ENCODE data around the gene MGLL.

The MGLL gene

DNA sequence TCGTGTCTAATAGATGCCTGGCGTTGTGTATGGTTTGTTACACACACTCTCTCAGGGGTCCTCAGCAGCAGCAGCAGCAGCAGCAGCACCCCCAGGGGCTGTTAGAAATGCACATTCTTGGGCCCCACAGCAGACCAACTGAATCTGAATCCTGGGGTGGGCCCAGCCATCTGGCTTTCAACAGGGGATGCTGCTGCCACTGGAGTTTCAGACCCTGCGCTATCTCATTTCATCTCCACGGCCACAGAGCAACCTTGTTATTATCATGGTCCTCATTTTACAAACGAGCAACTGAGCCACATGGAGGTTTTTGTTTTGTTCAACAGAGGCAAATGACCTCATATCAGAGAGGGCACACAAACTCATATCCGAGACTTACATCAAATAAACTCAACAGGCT, 47.7 kb downstream of the MGLL start:
- no peak for DNase-seq (ENCODE audit: low read depth, low spot score)

DNA sequence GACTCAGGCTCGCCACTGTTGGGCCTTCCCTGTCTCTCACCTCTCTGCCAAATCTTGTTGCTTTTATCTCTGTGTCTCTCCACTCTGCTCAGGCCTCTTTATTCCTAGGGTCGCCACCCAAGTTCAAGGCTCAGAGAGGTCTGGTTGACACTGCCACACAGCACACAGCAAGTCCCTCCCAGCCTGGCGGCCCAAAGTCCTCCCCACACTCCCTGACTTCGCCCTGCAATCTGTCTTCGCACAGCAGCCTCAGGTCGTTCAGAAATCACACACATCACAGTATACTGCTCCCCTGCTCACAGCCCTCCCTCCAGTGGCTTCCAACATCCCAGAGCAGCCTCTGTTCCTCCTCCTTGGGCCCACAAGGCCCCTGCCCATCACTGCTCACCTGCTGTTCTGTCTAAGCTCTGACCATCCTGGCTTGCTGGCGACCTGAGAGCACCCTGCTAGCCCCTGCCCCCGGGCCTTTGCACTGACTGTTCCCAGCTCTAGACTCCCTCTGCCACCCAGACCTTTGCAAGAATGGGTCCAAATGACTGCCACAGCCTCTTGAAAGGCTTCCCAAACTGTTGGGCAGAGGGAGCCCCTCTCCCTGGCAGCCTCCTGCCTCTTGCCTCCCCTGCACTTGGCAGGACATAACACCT, 48.4 kb downstream of the MGLL start:
- no peak for DNase-seq (ENCODE audit: low read depth, low spot score)

DNA sequence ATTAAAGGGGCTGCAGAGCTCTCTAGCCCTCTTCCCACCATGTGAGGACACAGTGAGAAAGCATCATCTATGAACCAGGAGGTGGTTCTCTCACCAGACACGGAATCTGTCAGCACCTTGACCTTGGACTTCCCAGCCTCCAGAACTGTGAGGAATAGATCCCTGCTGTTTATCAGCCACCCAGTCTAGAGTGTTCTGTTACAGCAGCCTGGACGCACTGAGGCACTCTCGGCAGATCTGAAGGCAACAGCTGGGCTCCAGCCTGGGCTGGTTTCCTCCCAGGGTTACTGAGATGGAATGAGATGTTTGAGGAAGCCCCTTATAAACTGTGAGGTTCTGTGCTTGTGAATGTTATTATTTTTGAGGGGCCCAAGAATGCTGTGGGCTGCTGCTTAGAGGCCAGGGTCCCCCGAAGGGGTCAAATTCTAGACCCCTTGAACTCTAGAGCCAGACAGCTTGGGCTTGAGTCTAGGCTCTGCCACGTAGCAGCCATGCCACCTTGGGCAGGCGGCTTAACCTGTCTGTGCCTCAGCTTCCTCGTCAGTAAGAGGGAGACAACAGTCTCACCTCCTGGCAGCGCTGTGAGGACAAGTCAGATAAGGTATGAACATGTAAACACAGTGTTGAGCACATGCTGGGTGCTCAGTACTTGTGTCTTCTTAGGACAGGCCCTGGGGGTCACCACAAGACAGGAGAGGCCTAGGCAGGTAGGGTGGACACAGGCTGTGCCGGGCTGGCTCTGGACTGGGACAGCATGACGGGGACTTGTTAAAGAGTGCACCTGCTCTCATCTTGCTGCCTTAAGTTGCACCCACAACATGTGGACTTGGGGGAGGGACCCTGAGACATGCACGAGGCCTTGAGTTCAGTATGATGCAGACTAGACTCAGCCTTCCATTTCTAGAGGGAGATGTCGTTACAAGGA, 49.2 kb downstream of the MGLL start:
- no peak for DNase-seq (ENCODE audit: low read depth, low spot score)

DNA sequence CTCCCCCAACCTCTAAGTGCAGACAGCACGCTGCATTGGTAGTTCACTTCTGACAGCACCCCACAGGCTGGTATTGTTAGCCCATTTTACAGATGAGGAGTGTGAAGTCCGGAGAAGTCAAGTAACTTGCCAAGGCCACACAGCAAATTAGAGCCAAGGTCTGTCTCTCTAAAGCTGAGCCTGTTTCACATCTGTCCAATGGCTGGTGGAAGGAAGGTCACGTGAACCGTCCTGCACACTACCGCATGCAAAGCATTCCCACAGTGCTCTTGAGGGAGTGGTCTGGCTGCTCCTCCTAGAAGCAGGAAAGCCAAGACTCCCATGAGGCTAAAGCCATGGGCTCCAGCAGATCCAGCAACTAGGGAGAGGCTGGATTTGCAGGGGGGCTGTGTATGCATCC, 50.0 kb downstream of the MGLL start:
- DNase-seq (ENCODE audit: low read depth, low spot score): no peak

DNA sequence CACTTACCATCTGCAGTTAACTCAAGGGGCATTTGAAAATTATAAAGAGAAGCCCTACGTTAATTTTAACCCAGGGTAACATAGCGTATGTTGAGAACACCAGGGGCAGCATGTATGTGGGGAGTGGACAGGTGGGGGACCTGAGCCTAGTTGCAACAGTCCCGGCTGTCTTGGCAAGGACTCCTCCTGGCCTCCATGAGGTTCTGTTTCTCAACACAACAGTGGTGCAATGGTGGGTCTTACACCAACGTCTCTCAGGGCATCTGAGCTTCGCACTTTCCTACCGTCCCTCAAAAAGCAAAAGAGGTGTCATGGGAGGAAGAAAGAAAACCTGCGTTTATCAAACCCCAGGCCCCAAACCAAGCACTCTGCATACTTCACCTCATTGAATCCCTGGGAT, 50.6 kb downstream of the MGLL start:
- no peak for DNase-seq (ENCODE audit: low read depth, low spot score)

DNA sequence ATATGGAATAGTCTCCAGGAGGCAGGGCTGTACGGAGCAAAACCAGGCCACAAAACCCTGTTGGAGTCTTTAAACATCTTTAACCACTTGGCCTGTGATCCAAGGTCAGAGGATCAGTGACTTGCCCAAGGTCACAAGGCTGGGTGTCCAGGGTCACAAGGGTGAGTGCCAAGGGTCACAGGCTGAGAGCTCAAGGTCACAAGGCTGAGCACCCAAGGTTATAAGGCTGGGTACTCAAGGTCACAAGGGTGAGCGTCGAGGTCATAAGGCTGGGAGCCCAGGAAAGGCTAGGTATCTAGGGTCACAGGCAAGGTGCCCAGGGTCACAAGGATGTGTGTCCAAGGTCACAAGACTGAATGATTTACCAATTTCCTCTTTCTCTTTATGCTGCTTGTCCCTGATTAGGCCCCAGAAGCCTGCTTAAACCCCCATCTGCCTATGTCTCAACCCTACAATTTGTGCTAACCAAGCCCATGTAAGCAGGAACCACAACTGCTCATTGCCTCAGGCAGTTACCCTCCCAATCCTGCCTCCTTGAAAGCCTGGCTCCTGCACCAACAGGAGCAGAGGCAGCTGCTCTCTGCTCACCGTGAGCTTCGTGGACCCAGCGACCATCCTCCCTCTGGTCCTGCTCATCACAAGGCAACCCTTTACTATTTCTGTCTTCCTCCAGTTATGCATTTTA, 51.5 kb downstream of the MGLL start:
- no peak for DNase-seq (ENCODE audit: low read depth, low spot score)

DNA sequence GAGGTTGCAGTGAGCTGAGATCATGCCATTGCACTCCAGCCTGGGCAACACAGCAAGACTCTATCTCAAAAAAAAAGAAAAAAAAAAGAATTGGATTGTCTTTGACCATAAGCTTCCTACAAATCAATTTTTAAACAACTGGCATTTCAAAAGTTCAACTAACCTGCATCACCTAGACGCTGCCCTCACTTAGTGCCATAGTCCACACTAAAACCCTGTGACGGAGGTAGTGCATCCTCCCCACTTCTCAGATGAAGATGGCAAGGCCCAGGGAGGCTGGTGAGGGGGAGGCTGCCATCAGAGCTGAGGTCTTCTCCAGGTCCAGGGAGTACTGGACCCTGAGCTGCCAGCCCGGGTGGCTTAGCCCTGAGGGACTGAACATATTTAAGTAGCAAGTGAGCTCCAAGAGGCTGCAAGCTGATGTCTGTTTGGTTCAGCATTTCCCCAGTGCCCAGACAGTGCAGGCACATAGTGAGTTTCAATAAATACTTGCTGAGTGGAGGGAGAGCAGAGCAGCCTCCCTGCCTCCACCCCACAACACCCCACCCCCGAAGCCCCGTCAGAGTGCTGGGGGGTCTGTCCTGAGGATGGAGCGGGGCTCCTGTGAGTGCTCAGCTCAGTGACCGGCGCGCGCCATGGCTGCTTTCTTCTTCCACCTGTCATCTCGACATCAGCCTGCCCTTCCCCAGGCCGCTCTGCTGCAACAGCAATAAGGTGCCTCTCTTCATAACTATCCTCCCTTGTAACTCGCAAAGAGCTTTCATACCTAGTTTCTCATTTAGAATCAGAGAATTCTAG, 52.8 kb downstream of the MGLL start:
- DNase-seq (ENCODE audit: low read depth, low spot score): no peak

DNA sequence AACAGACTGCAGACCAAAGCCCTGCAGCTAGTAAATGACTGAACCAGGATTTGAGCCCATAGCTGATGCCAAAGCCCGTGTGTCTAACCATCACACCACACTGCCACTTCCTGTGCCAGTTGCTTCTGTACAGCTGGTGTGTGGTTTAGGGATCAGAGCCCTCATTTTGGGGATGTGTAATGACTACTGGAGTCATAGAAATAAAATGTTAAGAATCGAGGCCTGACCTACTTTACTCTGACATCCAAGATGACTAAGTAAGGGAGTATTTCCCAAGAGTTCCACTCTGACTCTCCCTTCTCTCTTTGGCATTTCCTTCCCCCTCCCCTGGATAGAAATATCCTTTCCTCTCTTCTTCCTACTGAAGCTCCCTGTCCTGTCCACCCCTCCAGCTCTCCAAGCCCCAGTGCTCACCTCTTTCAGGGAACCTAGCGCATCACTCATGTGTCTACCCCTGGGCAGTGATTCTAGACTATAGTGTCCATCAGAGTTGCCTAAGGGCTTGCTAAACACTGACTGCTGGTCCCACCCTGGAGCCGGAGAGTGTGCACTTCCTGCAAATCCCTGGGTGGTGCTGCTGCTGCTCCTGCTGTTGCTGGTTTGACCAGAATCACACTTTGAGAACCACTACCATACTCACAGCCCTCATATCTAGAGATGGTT, 53.8 kb downstream of the MGLL start:
- DNase-seq (ENCODE audit: low read depth, low spot score): no peak

DNA sequence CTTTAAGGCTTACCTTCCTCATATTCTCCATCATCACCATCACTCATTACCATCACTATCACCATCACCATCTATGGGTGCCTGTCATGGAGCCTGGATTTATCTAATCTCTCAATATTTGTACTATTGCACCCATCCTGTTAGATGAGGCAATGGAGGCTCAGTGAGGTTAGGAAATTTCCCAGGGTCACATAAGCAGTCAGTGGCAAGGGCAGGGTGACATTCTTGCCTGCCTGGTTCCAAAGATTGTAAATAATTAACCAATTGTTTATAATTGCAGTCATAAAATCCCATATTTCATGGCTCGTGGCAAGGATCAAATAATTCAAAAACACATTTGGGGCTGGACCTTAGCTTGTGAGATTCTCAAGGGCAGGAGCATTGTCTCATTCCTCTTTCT, 55.2 kb downstream of the MGLL start:
- no peak for DNase-seq (ENCODE audit: low read depth, low spot score)

DNA sequence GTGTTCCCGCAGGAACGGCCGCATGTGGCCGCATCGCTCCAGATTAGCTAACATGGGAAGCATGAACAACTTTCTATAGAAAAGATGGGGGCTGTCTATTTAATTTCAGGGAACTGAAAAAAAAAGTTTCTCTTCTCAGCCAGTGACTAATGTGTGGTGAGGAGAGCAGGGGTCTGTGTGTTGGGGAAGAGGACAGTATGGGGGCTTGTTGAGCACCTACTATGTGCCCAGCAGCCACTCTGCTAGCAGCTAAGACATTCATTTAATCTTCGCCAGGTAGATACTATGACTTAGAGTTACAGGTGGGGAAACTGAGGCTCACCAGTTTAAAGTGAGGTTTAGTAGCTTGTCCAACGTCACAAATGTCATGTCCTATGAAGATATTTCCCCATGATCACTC, 56.6 kb downstream of the MGLL start:
- no peak for DNase-seq (ENCODE audit: low read depth, low spot score)

DNA sequence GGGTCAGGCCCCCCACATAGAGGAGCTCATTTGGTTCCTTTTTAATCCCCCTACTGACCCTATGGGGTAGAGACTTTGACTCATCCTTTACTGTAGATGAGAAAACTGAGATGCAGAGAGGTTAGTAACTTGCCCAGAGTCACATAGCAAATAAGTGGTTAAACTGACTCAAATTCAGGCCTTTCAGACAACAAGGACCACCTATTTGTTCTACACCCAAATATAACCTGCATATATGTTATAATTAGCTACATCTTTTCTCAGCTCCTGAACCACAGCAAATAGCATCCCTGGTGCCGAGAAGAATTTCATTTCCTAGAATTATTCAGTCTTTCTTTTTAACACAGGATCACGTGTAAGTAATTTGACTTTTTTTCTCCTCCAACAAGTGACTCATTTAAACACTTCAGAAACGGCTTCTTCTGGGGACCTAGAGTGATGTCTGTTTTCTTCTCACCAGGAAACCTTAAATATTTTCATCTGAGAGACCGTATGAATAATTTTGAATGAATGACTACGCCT, 57.4 kb downstream of the MGLL start:
- no peak for DNase-seq (ENCODE audit: low read depth, low spot score)

DNA sequence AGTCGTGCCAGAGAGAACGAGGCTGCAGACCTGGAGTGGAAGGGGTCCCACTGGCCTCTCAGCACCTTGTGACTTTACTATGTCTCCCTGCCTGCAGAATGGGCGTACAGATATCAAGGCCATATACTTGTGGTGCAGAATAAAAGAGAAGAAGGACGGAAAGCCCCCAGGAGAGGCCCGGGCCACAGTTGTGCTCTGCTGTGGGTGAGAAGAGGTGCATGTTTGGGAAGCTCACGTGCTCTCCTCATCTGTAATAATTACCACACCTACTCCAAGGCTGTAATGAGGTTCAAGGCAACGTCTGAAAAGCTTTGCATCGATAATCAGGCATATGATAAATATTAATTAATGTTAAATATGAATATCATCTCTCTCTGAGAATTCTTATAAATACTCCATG, 58.0 kb downstream of the MGLL start:
- no peak for DNase-seq (ENCODE audit: low read depth, low spot score)

DNA sequence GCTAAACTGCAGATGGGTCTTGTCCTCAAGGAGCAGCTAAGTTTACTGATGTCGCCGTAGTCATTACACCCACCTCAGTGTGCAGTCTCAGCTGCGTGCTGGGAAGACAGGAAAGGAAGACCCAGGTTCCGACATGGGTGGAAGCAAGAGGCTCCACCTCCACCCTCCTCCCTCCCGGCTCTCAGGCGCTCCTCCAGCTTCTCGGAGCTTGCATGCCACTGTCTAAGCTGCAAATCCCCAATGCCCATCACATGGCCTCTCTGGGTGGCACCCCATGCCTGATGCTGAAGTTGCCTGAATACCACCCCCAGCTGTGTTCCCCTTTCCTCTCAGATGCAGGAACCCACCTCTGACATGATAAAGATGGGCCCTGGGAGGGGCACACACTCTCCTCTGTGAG, 58.5 kb downstream of the MGLL start:
- no peak for DNase-seq (ENCODE audit: low read depth, low spot score)

DNA sequence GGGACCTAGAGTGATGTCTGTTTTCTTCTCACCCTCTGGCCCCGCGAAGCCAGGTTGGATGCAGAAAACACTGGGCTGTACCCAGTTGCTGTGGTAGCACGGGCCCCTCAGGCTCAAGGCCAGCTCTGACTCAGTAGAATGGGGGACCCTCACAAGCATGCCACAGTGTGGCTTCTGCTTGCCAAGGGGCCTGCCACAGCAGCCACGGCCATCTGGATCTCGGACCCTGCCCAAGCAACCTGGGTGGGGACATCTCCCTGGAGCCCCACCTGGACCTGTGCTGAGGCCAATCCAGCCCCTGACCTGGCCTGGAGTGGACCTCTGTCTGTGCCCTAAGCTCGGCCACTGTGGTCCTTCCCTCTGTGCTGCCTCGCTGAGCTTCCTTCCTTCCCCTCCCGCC, 59.0 kb downstream of the MGLL start:
- DNase-seq (ENCODE audit: low read depth, low spot score): no peak

DNA sequence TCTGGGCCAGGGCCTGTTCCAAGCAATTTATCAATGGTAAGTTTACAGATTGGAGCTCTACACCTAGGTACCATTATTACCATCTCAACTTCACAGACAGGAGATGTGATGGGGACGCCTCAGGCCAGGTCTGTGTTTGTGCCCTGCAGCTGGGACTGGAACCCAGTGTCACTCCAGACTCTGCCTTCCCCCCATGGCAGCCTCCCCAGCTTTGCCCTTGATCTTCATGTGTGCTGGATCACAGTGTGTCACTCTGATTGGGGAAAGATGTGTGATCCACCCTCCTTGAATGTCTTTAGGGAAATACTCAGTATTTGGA, 59.6 kb downstream of the MGLL start:
- DNase-seq (ENCODE audit: low read depth, low spot score): no peak

DNA sequence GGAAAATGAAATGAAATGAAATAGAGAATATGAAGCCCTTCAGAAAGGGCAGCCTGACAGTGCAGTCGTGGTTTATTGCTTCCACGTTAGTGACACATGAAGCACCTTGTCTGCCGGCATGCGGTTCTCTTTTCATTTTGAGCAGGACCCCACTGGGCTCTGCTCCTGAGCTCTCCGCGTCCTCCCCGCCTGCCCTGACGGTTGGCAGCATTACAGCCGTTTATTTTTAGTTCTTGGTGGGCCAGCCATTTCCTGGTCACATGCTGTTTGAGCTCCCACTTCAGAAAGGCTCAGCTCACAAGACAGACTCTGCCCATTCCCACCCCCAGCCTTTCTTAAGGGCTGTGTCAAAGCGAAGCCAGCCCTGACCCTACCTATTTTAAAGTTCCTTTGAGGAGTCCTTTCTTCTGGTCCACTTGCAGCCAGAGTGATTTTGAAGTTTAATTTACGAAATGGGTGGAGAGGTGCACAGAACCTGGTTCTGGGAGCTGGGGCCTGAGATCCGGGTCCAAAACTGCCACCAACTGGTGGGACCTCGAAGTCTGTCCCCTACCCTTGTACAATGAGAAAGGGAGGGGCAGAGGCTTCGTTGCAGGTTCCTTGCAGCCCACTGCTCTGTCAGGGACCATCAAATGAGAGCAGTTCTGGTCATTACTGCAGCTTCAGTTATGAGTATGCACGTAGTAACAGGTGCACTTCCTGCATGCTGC, 60.1 kb downstream of the MGLL start:
- no peak for DNase-seq (ENCODE audit: low read depth, low spot score)

DNA sequence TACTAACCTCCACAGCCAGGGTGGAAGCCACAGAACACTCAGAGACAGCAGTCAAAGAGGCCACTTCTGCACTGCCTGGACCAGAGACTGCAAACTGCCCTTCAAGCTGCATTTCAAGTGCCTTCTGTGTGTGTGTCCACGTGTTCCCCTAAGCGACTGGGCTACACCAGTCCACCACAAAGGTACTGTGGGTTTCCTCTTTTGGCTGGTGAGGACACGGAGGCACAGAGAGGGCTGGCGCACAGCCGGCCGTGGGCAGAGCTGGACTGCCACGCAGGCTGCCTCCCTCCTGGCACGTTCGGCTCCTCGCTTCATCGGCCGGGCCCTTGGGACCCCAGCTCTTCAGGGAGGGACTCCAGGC, 60.9 kb downstream of the MGLL start:
- no peak for DNase-seq (ENCODE audit: low read depth, low spot score)

DNA sequence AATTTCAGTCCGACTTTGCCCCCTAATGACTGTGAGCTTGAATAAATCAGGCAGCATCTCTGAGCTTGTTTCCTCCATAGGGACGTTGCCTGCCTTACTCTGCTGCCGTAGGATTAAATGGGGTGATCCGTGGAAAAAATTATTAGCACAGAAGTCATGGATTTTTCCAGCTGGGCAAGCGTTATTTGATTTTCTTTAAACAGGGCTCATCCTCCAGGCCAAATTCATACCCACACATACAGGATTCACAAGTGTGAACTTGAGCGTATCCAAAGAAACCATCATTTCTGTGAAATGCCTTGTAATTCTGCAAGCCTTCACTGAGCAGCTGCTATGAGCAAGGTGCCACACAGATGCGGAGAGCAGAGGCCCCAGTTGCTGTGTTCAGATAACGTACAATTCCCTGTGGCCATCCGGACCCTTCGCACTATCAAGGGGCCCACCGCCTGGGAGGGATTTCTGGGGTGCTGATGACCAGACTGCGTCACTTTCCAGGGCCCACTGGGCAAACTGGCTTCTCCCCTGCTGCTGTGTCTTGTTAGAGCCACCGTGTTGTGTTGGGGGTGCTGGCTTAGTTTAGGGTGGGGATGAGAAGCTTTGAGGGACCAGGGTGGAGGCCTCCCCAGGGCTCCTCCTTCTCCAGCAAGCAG, 61.4 kb downstream of the MGLL start:
- DNase-seq (ENCODE audit: low read depth, low spot score): no peak

DNA sequence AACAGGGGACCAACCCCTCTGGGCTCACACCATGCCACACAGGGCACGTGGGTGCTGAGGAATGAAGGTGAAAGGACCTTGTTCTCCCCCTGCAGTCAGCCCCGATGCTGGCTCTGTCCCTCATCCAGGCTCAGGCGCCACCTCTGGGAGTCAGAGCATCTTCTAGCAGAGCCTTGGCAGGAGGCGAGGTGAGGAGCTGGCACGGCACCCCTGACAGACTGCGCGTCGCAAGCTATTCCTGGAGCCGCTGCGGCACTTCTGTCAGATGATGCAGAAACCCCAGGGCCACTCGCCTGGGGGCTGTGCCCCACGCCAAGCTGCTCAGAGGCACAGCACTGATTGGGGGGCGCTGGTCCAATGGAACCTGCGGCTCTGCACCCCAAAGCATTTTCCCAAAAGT, 62.0 kb downstream of the MGLL start:
- DNase-seq (ENCODE audit: low read depth, low spot score): no peak

DNA sequence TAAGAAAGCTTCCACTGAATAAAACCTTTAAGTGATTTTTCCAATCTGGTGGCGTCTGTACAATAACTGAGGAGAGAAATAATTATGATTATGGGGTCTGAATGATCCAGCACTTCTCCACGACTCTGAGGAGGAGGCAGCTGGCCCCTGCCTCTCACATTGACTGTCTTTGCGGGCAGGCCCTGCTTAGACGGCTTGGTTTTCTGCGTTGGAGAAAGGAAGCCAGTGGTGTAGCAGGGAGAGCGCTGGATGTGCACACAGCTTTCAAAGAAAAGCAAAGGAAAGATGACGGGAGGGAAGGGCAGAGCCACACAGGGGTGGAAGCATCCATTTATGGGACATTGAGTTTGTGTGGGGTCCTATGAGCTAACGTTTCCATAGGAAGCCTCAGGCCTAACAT, 62.5 kb downstream of the MGLL start:
- DNase-seq (ENCODE audit: low read depth, low spot score): no peak
